ENCODE results near the gene MCC.

GRCh38 chr5:113524927-113525326 is 36.7 kb upstream of the MCC start:
- no peak for TF ChIP-seq CTCF (conservative IDR thresholded peaks at IDR 0.05; ENCODE audit: low read depth, low read length)
- no peak for TF ChIP-seq EZH2 (IDR thresholded peaks at IDR 0.05; ENCODE audit: borderline replicate concordance, low read depth, low read length, poor library complexity, severe bottlenecking)

All from A673 (cell line).